NCI-H748 (cell line): ENCODE measurements around the gene CHST3.
"Not testable (repeated sequence)": the region's sequence is repeated elsewhere in the genome, so short reads cannot be mapped to it uniquely, and the experiment has no call there.

Experiments
- DNase-seq: peaks from one replicate; lab custom pipeline; 2025; ENCODE audit not compliant: unreplicated experiment; lab: John Stamatoyannopoulos, UW

The CHST3 gene

GRCh38 chr10:71985542-71986250 is 21.5 kb downstream of the CHST3 start:
- DNase-seq: no peak

- DNase-seq: not testable (repeated sequence)
These were observed 24.7 kb downstream of the CHST3 start for GRCh38 chr10:71988895-71989294.

GRCh38 chr10:71989661-71990454 is 25.7 kb downstream of the CHST3 start:
- no peak for DNase-seq

- no peak for DNase-seq
These were observed 26.6 kb downstream of the CHST3 start for GRCh38 chr10:71990706-71991269.

- no peak for DNase-seq
These were observed 31.3 kb downstream of the CHST3 start for GRCh38 chr10:71995449-71995848.

- no peak for DNase-seq
These were observed 31.8 kb downstream of the CHST3 start for GRCh38 chr10:71995887-71996575.

- DNase-seq: no peak
These were observed 32.6 kb downstream of the CHST3 start for GRCh38 chr10:71996592-71997371.

- no peak for DNase-seq
These were observed 34.1 kb downstream of the CHST3 start for GRCh38 chr10:71998119-71998839.

- no peak for DNase-seq
These were observed 34.6 kb downstream of the CHST3 start for GRCh38 chr10:71998840-71999194.

GRCh38 chr10:71999360-72000072 is 35.3 kb downstream of the CHST3 start:
- no peak for DNase-seq

GRCh38 chr10:72000073-72001032 is 36.2 kb downstream of the CHST3 start:
- no peak for DNase-seq

- DNase-seq: no peak
These were observed 36.8 kb downstream of the CHST3 start for GRCh38 chr10:72001033-72001395.

- no peak for DNase-seq
These were observed 38.4 kb downstream of the CHST3 start for GRCh38 chr10:72002354-72003295.

- no peak for DNase-seq
These were observed 41.8 kb downstream of the CHST3 start for GRCh38 chr10:72006026-72006425.

GRCh38 chr10:72007246-72007892 is 43.2 kb downstream of the CHST3 start:
- no peak for DNase-seq

- DNase-seq: no peak
These were observed 44.1 kb downstream of the CHST3 start for GRCh38 chr10:72008096-72008981.
